AG04450 (cell line): ENCODE data around the gene DYRK1A. TPM values are rescaled to one million over a fixed set of nuclear protein-coding genes. Genes with fewer than 3 reads are reported as not detected.

Experiments
- CTCF ChIA-PET: fragments of 300-600, 350-600 bp; formaldehyde crosslinking; extraction: SDS; loops from one replicate; lab custom pipeline; 2022; ENCODE audit warnings: antibody characterized with exemption, inconsistent platforms; lab: Charles Lee
- POLR2A ChIA-PET: fragments of 350-600 bp; formaldehyde crosslinking; extraction: SDS; loops from one replicate; lab custom pipeline; 2021; ENCODE audit warnings: antibody characterized with exemption, inconsistent platforms; lab: Yijun Ruan, JAX
- DNase-seq: peaks from one replicate; pipeline ENCODE4 v3.0.0-alpha.2; 2011; ENCODE audit warnings: low read depth, low spot score
- H3K27ac ChIP-seq: one replicate; pipeline ENCODE4 v1.5.1; 2012; ENCODE audit warnings: low read depth, low read length, control low read depth
- H3K27me3 ChIP-seq: one replicate; pipeline ENCODE4 v1.6.0; 2012; ENCODE audit warnings: low read length; ENCODE audit not compliant: control insufficient read depth, insufficient read depth
- H3K4me3 ChIP-seq: 2 replicates; pipeline ENCODE4 v1.5.1; 2011; ENCODE audit warnings: mild to moderate bottlenecking, low read depth, low read length, control low read depth
- H3K9me3 ChIP-seq: 2 replicates; pipeline ENCODE4 v1.5.1; 2012; ENCODE audit warnings: low read length; ENCODE audit not compliant: control insufficient read depth, insufficient read depth
- CTCF ChIP-seq: IDR thresholded peaks from 2 replicates; pipeline ENCODE4 v1.5.1; 2011; ENCODE audit warnings: low read depth, low read length, control low read depth, inconsistent platforms
- polyA plus RNA-seq: library from polyadenylated mRNA; depleted of rRNA; stranded (reverse); fragments of >200 nt; gene quantifications from 2 replicates; pipeline ENCODE4 v1.2.3, GENCODE V29; 2011

Gene DYRK1A
- polyA plus RNA-seq, 1 experiment = 33.1 TPM

GRCh38 chr21:37372127-37372731, 5.7 kb downstream of the DYRK1A start:
- Histone ChIP-seq H3K4me3 (no peak overlapping the region), H3K9me3 (no peaks in the 10 kb centered on the region), H3K27me3 (no peaks in the 10 kb centered on the region), H3K27ac (no peak overlapping the region)
- no peak for DNase-seq
- CTCF ChIA-PET = interaction anchor here (0.9 to 2.6 kb wide), 4 partner anchors 10 to 246 kb away, joined by 3 to 9 read pairs (median 6); no protein-coding TSS in a partner anchor
- POLR2A ChIA-PET = no interaction called here
- TF ChIP-seq CTCF = no peak

DNA sequence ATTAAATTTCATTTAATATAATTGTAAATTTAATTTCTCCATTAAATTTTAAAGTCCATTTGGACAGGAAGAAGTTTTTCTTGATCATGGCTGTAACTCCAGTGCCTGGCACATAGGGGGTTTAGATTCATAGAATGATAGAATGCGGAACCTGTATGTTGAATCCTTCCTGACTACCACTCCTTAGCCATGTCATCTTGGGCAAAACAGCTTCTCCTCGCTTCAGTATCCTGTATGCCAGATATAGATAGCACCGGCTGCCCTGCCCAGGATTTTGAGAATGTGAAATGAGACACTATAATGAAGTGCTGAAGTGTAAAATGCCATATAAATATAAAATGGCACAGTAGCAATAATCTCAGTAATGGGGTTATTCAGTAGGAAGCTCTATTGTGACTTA, 6.4 kb downstream of the DYRK1A start:
- TF ChIP-seq CTCF = no peak
- Histone ChIP-seq H3K27me3 (no peaks in the 10 kb centered on the region), H3K27ac (no peak overlapping the region), H3K9me3 (no peaks in the 10 kb centered on the region), H3K4me3 (no peak overlapping the region)
- no peak for DNase-seq
- ChIA-PET POLR2A (no interaction called here), CTCF (interaction anchor here (0.6 to 2.6 kb wide), 4 partner anchors 9 to 114 kb away, joined by 3 to 9 read pairs (median 3); no protein-coding TSS in a partner anchor)

- CTCF ChIA-PET = interaction anchor here (0.6 to 2.6 kb wide), 4 partner anchors 8 to 113 kb away, joined by 3 to 9 read pairs (median 3); no protein-coding TSS in a partner anchor
- TF ChIP-seq CTCF = no peak
- no peak overlapping the region for H3K27ac ChIP-seq
- H3K4me3 ChIP-seq = no peak overlapping the region
- no peaks in the 10 kb centered on the region for H3K27me3 ChIP-seq
- H3K9me3 ChIP-seq = no peaks in the 10 kb centered on the region
- POLR2A ChIA-PET = interaction anchor here (1.2 kb wide), 1 partner anchor 85 kb away, joined by 4 read pairs; no protein-coding TSS in a partner anchor
- DNase-seq = no peak
Measured at GRCh38 chr21:37373539-37373938, 7.0 kb downstream of the DYRK1A start.

GRCh38 chr21:37374027-37374426, 7.5 kb downstream of the DYRK1A start:
- no peaks in the 10 kb centered on the region for H3K27me3 ChIP-seq
- CTCF ChIA-PET = interaction anchor here (1.3 to 2.6 kb wide), 4 partner anchors 8 to 90 kb away, joined by 3 to 9 read pairs (median 4); no protein-coding TSS in a partner anchor
- no peak overlapping the region for H3K27ac ChIP-seq
- H3K9me3 ChIP-seq = no peaks in the 10 kb centered on the region
- no peak overlapping the region for H3K4me3 ChIP-seq
- no peak for TF ChIP-seq CTCF
- POLR2A ChIA-PET = interaction anchor here (1.2 to 1.4 kb wide), 2 partner anchors 8 to 84 kb away, joined by 3 to 4 read pairs; no protein-coding TSS in a partner anchor
- DNase-seq = no peak

DNA sequence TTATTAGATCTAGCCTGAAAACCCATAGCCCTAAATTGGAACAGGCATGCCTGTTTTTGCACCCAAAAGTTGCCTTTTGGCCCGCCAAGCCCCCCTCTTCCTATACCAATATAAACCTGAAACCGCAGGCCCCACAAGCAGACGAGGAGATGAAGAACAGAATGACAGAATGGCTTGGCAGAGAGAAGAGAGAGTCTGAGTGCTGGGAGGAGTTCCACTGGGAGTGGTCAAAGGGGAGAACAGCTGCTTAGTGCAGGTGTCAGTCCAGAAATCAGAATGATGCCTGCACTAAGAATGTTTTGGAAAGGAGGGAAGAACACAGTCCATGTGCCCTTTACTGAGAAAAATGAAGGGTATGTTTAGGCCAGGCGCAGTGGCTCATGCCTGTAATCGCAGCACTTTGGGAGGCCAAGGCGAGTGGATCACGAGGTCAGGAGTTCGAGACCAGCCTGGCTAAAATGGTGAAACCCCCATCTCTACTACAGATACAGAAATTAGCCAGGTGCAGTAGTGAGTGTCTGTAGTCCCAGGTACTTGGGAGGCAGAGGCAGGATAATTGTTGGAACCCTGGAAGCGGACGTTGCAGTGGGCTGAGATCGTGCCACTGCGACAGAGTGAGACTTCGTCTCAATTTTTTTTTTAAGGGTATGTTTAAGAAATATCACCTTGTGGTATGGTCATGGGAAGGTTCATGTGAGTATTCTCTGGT, 9.4 kb downstream of the DYRK1A start:
- H3K4me3 ChIP-seq = no peak overlapping the region
- CTCF ChIA-PET = no interaction called here
- no peak for TF ChIP-seq CTCF
- no peak for DNase-seq
- POLR2A ChIA-PET = no interaction called here
- no peaks in the 10 kb centered on the region for H3K27me3 ChIP-seq
- no peaks in the 10 kb centered on the region for H3K9me3 ChIP-seq
- no peak overlapping the region for H3K27ac ChIP-seq
